ENCODE data around the gene C9orf72.

C9orf72 gene

DNA sequence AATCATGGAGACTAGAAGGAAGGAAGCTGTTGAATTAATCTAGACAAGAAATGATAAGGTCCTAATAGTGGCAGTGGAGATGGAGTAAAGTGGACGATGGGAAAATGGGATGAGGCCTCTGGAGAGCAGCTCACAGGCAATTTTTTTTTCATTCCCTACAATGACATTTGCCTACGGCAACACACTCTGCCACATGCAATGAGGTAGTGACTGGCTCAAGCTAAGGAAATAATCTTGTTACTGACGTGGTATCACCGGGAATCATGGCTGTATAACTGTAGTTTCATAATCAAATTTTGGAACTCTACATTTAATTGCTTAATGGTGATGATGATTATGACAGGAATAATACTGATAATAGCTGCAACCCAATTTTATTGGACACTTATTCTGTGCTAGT is 31.5 kb downstream of the C9orf72 start:
- in situ Hi-C loops (cut with MboI; ENCODE audit: low sequenced_read_pairs), result loop anchor here (25.0 kb wide), 1 partner anchor 204 kb away; no protein-coding TSS in a partner anchor

DNA sequence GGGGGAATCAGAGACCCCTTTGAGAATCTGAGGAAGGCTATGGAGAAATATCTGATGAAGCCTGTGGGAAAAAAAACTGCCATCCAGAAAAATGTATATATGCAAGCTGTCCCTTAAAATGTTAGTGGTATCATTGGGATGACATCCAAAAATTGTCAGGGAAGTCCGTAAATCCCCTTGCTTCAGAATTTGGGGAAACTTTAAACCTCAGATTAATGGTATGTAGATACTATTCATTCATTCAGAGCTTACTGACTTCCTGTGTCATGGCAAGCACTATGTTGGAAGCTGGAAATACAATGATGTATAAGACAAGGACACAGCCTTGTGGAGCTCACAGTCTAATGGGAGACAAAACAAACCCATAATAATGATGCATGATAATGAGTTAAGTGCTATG is 32.8 kb downstream of the C9orf72 start:
- in situ Hi-C loops (cut with MboI; ENCODE audit: low sequenced_read_pairs), result loop anchor here (25.0 kb wide), 1 partner anchor 203 kb away; no protein-coding TSS in a partner anchor

DNA sequence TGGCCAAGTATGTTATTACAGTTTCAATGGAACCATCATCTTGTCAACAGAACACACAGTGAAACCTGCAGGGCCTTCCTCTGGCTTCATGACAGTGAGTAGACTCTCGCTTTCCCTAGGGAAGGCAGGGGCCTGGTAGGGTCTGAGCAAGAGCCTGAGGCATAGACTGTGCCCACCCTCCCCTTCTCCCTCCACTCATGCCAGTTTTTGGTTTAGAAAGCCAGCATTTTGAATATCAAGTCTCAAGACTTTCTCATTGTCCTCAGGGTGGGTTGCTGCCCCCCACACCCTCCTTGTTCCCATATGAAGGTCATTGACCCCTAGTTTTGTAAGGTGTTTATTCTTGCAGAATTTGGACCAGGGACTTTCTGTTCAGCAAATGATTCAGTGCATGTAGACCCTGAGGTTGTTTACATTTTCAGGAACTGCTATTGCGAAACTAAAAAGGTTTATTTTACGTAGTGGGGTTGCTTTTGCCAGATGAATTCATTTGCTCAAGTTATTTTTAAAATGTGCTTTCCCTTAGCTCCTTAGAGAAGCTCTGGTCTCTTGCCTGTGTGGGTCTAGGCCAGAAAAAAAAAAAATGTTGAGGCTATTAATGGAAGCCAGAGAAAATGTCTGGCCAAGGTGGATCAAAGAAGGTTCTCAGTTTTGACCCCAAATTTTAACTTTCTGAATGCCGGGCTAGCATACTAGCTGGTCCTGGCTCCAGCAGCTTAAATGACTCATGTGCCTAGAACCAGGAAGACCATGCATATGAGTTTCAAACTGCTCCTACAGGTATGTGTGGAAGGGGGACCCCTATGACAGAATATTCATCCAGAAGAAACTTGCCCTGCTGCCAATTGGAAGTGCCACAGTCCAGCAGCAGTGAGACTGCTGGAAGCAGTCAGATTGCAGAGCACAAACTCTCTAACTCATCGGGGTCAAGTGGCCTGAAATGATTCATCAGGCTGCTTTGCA is 33.5 kb downstream of the C9orf72 start:
- in situ Hi-C loops (cut with MboI; ENCODE audit: low sequenced_read_pairs), result loop anchor here (25.0 kb wide), 1 partner anchor 202 kb away; no protein-coding TSS in a partner anchor

DNA sequence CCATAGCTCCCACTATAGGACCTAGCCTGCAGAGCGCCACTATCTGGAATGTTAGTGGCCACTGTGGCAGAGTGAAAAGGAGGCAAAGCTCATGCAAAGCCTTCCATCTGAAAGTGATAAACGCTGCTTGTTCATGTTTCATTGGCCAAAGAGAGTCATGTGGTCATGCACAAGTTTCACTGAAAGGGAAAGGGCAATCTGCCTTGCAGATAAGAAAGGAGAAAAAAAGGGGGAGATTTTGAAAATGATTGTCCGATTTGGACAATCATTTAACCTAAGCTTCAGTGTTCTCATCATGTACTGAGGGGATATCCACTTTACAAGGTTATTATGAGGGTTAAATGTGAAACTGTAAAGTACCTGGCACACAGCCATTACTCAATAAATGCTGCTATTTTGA is 34.6 kb downstream of the C9orf72 start:
- in situ Hi-C loops (cut with MboI; ENCODE audit: low sequenced_read_pairs), result loop anchor here (25.0 kb wide), 1 partner anchor 201 kb away; no protein-coding TSS in a partner anchor

DNA sequence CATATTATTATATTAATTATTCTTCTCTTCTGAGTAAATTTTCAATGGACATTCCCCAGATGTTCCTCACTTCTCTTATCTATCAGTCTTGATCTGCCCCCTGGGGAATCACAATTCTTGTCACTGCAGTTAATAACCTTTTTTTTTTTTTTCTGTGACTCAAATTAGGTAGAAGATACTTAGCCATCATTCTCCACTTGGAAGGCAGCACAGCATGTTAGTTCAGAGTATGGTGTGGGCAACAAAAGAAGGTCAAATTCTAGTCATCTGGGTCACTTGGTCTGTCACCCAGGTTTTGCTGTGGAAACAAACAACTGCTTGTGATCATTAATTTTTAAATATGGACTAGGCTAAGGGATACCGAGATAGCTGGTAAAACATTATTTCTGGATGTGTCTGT is 35.5 kb downstream of the C9orf72 start:
- in situ Hi-C loops (cut with MboI; ENCODE audit: low sequenced_read_pairs), result loop anchor here (25.0 kb wide), 1 partner anchor 200 kb away; no protein-coding TSS in a partner anchor

DNA sequence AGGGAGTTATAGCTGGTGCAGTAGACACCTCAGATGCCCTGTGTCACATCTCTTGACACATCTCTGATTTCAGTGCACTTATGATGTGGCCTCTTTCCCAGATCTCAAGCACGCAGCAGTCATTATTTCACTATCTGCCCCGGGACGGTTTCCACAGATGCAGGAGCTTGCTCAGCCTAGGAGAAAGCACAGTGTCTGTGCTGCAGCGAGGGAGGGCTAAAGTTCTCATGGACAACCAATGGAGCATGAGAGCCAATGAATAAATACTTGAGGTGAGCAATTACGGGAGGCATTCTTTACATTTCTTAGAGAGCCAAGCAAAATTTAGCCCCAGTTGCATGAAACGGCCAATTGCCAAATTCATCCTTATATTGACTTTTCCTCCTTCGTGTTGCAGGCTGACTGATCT is 36.2 kb downstream of the C9orf72 start:
- in situ Hi-C loops (cut with MboI; ENCODE audit: low sequenced_read_pairs), result loop anchor here (25.0 kb wide), 1 partner anchor 200 kb away; no protein-coding TSS in a partner anchor

DNA sequence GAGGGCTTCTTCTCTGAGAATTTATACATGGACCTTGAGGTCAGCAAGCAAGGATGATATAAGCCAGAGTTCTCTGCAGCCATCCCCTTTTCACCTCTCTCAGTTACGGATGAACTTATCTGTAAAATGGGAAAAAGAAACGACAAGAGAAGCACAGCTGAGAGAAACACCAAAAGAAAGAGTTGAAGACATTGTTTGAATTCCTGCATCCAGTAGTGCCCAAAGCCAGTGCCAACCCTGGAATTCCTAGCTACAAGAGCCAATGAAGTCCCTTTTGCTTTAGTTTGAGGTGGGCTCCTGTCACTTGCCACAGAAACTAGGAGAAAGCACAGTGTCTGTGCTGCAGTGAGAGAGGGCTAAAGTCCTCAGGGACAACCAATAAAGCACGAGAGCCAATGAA is 37.1 kb downstream of the C9orf72 start:
- in situ Hi-C loops (cut with MboI; ENCODE audit: low sequenced_read_pairs), result loop anchor here (25.0 kb wide), 1 partner anchor 199 kb away; no protein-coding TSS in a partner anchor

GRCh38 chr9:27535701-27536118 is 37.6 kb downstream of the C9orf72 start:
- in situ Hi-C loops (cut with MboI; ENCODE audit: low sequenced_read_pairs), result loop anchor here (25.0 kb wide), 1 partner anchor 198 kb away; no protein-coding TSS in a partner anchor

- in situ Hi-C loops (cut with MboI; ENCODE audit: low sequenced_read_pairs), result loop anchor here (25.0 kb wide), 1 partner anchor 197 kb away; no protein-coding TSS in a partner anchor
Observed at GRCh38 chr9:27534658-27535209, 38.5 kb downstream of the C9orf72 start.

- in situ Hi-C loops (cut with MboI; ENCODE audit: low sequenced_read_pairs), result loop anchor here (25.0 kb wide), 1 partner anchor 197 kb away; no protein-coding TSS in a partner anchor
Observed at GRCh38 chr9:27534131-27534530, 39.1 kb downstream of the C9orf72 start.

- in situ Hi-C loops (cut with MboI; ENCODE audit: low sequenced_read_pairs), result loop anchor here (25.0 kb wide), 1 partner anchor 196 kb away; no protein-coding TSS in a partner anchor
Observed at GRCh38 chr9:27533311-27533710, 40.0 kb downstream of the C9orf72 start.

- in situ Hi-C loops (cut with MboI; ENCODE audit: low sequenced_read_pairs), result loop anchor here (25.0 kb wide), 1 partner anchor 195 kb away; no protein-coding TSS in a partner anchor
Observed at GRCh38 chr9:27532046-27532445, 41.2 kb downstream of the C9orf72 start.

DNA sequence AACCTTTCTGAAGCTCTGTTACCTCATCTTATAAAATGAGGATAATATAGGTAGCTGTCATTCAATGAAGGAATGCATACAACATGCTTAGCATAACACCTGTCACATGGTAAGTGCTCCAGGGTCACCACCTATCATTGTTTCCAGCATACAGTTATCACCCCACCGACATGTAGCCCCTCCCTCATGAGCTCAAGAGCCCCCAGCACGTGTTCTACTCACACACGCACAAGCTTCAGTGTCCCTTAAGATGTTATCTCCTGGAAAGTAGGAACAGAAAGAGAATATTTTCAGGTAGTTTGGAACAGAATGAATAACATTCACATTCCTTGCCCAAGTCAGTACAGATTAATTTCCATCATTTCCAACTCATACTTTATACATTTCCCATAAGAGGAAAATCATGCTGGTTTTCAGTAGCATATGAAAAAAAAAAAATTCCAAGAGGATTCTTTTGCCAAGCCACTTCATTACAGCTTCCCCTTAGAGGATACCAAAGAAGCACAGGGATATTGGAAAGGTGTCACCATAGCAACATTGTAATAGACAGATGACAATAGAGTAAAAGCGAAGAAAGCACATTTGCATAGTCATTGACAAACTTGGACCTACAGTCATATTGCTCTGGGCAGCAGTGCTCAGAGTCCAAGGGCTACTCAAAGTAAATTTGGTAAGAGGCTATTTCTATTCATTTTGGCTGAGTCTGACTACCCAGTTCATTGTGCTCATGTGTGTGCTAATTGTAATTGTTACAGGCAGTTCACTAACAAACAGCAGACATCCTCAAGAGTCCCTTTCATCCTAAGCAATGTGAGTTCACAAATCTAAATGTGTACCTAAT is 42.1 kb downstream of the C9orf72 start:
- in situ Hi-C loops (cut with MboI; ENCODE audit: low sequenced_read_pairs), result loop anchor here (25.0 kb wide), 1 partner anchor 194 kb away; no protein-coding TSS in a partner anchor

DNA sequence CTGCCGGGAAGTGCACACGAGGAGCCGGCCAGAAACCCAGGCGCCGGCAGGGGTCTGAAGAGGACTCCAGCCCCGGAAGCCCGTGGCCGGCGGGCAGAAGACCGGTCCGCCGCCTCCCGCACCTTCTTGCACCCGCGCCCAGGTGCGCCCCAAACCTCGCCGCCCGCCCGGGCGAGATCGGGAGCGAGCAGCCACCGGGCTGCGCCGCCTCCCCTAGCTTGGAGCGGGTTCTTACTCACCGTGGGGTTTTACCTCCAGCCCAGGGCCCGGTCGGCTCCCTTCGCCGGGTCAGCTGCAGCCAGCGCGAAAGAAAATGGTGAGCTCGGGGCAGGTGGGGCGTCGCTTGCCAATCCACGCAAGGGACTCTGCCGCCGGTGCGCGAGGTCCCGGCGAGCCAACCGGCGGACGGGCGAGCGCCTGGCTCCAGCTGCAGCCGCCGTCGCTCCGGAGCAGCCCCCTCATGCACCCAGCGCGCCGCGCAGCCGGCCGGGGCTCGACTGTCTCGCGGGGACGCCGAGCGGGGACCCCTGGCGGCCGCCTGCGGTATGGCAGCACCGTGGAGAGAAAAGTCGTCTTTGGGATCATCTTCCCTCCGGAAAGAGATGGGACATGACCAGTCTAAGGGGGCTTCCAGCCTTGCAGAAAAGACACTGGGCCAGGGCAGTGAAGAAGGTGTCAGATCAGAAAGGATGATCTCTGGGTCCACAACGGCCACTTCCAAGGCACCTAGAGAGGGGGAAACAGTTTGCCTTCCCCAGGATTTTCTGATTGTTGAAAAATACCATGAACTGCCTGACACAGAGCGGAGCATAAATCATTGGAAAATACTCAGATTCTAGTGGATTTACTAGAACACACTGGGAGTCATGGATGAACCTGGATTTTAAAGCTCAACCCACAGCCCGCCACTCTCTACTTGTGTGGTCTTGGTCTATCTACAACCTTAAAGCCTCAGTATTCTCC is 43.7 kb downstream of the C9orf72 start, which contains the start of gene MOB3B:
MOB3B (minus strand) TSS at position 499 of the 963 bp plus-strand sequence. CDS start 74,264 bp downstream, outside the sequence.
- in situ Hi-C loops (cut with MboI; ENCODE audit: low sequenced_read_pairs), result loop anchor here (25.0 kb wide), 1 partner anchor 192 kb away; no protein-coding TSS in a partner anchor

DNA sequence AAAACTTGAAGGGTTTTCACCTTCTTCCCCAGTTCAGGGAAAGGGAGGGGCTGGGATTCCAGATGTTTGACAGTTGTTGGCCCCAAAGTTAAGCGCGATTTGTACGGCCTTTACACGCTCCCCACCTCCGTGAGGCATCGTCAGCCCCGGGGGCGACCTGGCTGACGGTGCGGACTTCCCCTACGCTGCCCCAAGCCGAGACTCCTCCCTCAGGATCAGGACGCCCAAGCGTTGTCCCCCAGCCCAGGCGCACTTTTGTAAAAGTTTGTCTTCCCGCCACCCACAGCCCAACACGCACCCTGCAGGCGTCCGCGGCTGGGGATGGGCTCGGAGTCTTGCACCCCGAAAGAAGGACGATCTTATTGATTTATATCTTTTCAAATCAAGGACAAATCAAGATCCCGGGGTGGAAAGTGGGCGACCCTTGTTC is 44.4 kb downstream of the C9orf72 start:
- in situ Hi-C loops (cut with MboI; ENCODE audit: low sequenced_read_pairs), result loop anchor here (25.0 kb wide), 1 partner anchor 192 kb away; no protein-coding TSS in a partner anchor

GRCh38 chr9:27528076-27528885 is 45.0 kb downstream of the C9orf72 start:
- in situ Hi-C loops (cut with MboI; ENCODE audit: low sequenced_read_pairs), result loop anchor here (25.0 kb wide), 1 partner anchor 191 kb away; no protein-coding TSS in a partner anchor

GRCh38 chr9:27527702-27528075 is 45.6 kb downstream of the C9orf72 start:
- in situ Hi-C loops (cut with MboI; ENCODE audit: low sequenced_read_pairs), result loop anchor here (25.0 kb wide), 1 partner anchor 190 kb away; no protein-coding TSS in a partner anchor

- in situ Hi-C loops (cut with MboI; ENCODE audit: low sequenced_read_pairs), result no loop called here
Observed at GRCh38 chr9:27524236-27524635, 49.0 kb downstream of the C9orf72 start, which contains the start of gene IFNK. TSS of gene IFNK (plus strand) at chr9:27524290. CDS start at chr9:27524337, 47 bp downstream.

Measured in HL-60/S4 treated with phorbol 12-myristate 13-acetate at 8.2 ng/mL for 4 days and 3 days (cell line).